ENCODE data around the gene NAV2. TPM values are rescaled to one million over a fixed set of nuclear protein-coding genes. Genes with fewer than 3 reads are reported as not detected.

NAV2 gene
- total and polyA plus RNA-seq, 2 donors, result 2.0 to 5.8 TPM

DNA sequence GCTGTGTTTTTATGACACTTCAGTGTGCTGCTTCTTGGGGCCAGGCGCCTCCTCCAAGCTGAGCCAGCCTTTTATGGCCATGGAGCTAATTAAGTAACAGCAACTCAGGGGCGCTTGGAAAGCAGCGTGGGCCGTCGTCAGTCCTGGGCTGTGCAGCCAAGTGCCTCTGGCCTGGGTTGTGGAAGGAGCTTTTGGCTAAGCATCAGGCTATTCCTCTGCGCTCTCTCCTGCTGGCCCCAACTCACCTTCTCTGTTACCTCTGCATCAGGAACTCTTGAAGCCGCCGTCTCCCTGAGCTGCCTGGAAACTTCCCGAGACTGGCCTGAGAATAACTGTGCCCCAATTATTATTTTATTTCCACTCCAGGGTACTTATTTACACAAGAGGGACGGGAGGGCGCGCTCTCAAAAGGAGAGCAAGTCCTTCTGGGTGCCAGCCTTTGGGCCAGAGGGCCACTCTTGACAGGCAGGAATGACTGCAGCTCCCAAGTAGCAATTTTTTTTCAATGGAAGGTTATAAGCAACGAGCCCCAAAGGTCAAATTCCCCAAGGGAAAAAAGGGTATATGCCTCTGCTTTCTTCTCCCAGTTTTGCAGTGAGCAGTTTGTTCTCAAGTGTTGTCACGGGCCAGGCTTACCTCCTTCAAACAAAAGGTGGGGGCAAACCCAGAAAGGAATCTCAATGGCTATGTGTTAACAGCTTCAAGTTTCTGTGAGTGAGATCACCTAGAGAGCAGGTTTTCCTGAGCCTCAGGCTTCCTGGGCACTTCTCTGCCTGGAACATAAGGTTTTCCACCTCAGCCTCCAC is 38.5 kb upstream of the NAV2 start:
- Histone ChIP-seq H3K9me3 (ENCODE audit: control insufficient read depth in 2 of 2, insufficient read depth in 1 of 2, low read length in 1 of 2) (no peaks in the 10 kb centered on the region), H3K36me3 (ENCODE audit: control insufficient read depth in 2 of 2, insufficient read depth in 2 of 2, low read length in 1 of 2) (no peaks in the 10 kb centered on the region), H3K27me3 (ENCODE audit: control insufficient read depth in 2 of 2, insufficient read depth in 1 of 2, low read length in 1 of 2) (no peaks in the 10 kb centered on the region), H3K27ac (ENCODE audit: low read depth in 1 of 2, low read length in 1 of 2) (no peak overlapping the region), H3K4me1 (ENCODE audit: control insufficient read depth in 2 of 2, insufficient read depth in 2 of 2, low read length in 2 of 2) (no peaks in the 10 kb centered on the region), H3K4me3 (ENCODE audit: low read length in 2 of 2) (no peak overlapping the region)
- no peak for DNase-seq (ENCODE audit: low read depth in 6 of 9, low spot score in 9 of 9)
- WGBS, result 92% methylated on average over 14 of the region's 14 CpGs

DNA sequence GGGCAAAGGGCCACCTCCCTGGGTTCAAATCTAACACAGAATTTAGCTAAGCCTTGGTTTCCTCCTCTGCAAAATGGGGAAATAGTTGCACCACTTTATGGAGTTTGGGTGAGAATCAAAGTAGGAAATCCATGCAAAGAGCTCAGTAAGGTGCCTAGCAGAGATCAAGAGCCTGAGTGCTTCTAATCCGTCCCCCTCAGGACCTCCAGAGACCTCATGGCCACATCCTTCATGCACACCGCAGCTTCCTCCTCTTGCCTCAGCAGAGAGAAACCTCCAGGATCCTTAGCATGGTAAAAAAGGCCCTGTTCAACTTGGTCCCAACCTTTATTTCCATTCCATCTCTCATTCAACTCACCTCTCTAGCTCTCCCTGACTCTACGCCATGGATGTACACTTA is 37.8 kb upstream of the NAV2 start:
- WGBS, result 32% methylated on average over 3 of the region's 3 CpGs
- Histone ChIP-seq H3K27ac (ENCODE audit: low read depth in 1 of 2, low read length in 1 of 2) (no peak overlapping the region), H3K36me3 (ENCODE audit: control insufficient read depth in 2 of 2, insufficient read depth in 2 of 2, low read length in 1 of 2) (no peaks in the 10 kb centered on the region), H3K4me1 (ENCODE audit: control insufficient read depth in 2 of 2, insufficient read depth in 2 of 2, low read length in 2 of 2) (no peaks in the 10 kb centered on the region), H3K4me3 (ENCODE audit: low read length in 2 of 2) (no peak overlapping the region), H3K9me3 (ENCODE audit: control insufficient read depth in 2 of 2, insufficient read depth in 1 of 2, low read length in 1 of 2) (no peaks in the 10 kb centered on the region), H3K27me3 (ENCODE audit: control insufficient read depth in 2 of 2, insufficient read depth in 1 of 2, low read length in 1 of 2) (no peaks in the 10 kb centered on the region)
- no peak for DNase-seq (ENCODE audit: low read depth in 6 of 9, low spot score in 9 of 9)

DNA sequence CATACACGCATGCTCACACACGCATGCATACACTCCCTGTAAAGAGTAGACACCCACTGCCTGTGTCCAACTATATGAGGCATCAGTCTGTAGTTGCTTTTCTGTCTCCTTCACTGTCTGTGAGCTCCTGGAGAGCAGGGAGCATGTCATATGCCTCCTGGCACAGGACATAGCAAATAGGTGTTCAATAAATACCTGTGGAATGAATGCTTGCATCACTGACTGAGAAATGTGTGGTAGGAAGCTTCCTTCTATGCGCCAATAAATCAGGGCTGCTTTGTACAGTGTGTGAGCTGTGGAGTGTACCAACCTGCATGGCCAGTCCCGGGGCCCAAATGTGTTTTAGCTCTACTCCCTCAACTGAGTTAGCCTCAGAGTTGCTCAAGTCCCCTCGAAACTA is 37.2 kb upstream of the NAV2 start:
- H3K4me1 ChIP-seq (ENCODE audit: control insufficient read depth in 2 of 2, insufficient read depth in 2 of 2, low read length in 2 of 2), result no peaks in the 10 kb centered on the region
- 76% methylated on average over 5 of the region's 5 CpGs for WGBS
- H3K27me3 ChIP-seq (ENCODE audit: control insufficient read depth in 2 of 2, insufficient read depth in 1 of 2, low read length in 1 of 2), result no peaks in the 10 kb centered on the region
- H3K9me3 ChIP-seq (ENCODE audit: control insufficient read depth in 2 of 2, insufficient read depth in 1 of 2, low read length in 1 of 2), result no peaks in the 10 kb centered on the region
- no peaks in the 10 kb centered on the region for H3K36me3 ChIP-seq (ENCODE audit: control insufficient read depth in 2 of 2, insufficient read depth in 2 of 2, low read length in 1 of 2)
- no peak overlapping the region for H3K27ac ChIP-seq (ENCODE audit: low read depth in 1 of 2, low read length in 1 of 2)
- no peak for DNase-seq (ENCODE audit: low read depth in 6 of 9, low spot score in 9 of 9)
- H3K4me3 ChIP-seq (ENCODE audit: low read length in 2 of 2), result no peak overlapping the region

DNA sequence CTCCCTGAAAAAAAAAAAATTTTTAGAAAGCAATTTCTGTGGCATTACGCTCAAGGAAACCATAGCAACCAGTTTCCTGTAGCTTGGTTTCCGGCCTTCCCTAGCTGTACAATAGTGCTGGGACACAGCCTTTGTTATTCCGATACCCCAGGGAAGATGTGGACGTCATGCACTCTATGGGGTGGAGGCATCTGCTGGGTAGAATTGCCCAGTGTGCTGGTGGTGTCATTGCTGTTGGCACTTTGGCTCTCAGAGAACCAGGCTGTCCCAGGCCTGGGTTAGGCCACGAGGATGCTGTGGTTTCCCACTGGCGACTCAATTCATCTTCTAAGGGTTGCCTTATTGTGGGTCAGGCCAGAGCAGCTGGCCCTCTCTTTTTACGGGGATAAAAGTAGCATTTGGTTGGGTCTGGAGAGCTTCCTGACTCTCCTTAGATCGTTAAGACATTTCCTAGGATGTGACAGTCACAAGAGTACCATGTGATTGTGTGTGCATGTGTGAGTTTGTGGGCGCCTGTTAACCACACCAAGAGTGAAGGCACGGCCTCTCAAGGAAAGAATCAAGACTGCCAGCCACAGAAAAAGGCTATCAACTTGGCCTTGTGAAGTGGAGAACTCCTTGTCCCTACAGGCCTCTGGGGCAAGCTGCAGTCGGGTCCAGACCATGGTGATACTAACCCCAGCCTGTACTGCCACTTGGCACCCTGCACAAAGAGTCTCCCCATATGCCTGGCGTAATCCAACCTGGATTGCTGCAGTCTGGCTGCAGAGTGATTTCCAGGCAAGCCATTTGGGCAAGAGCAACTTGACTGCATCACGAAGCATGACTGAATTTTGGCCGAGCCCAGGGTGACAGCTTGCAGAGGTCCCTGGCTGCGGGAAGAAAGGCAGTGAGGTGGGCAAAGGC is 35.9 kb upstream of the NAV2 start:
- no peak for DNase-seq (ENCODE audit: low read depth in 6 of 9, low spot score in 9 of 9)
- no peak overlapping the region for H3K4me3 ChIP-seq (ENCODE audit: low read length in 2 of 2)
- no peaks in the 10 kb centered on the region for H3K9me3 ChIP-seq (ENCODE audit: control insufficient read depth in 2 of 2, insufficient read depth in 1 of 2, low read length in 1 of 2)
- WGBS, result 42% methylated on average over 15 of the region's 15 CpGs
- H3K27ac ChIP-seq (ENCODE audit: low read depth in 1 of 2, low read length in 1 of 2), result no peak overlapping the region
- no peaks in the 10 kb centered on the region for H3K4me1 ChIP-seq (ENCODE audit: control insufficient read depth in 2 of 2, insufficient read depth in 2 of 2, low read length in 2 of 2)
- no peaks in the 10 kb centered on the region for H3K36me3 ChIP-seq (ENCODE audit: control insufficient read depth in 2 of 2, insufficient read depth in 2 of 2, low read length in 1 of 2)
- no peaks in the 10 kb centered on the region for H3K27me3 ChIP-seq (ENCODE audit: control insufficient read depth in 2 of 2, insufficient read depth in 1 of 2, low read length in 1 of 2)

DNA sequence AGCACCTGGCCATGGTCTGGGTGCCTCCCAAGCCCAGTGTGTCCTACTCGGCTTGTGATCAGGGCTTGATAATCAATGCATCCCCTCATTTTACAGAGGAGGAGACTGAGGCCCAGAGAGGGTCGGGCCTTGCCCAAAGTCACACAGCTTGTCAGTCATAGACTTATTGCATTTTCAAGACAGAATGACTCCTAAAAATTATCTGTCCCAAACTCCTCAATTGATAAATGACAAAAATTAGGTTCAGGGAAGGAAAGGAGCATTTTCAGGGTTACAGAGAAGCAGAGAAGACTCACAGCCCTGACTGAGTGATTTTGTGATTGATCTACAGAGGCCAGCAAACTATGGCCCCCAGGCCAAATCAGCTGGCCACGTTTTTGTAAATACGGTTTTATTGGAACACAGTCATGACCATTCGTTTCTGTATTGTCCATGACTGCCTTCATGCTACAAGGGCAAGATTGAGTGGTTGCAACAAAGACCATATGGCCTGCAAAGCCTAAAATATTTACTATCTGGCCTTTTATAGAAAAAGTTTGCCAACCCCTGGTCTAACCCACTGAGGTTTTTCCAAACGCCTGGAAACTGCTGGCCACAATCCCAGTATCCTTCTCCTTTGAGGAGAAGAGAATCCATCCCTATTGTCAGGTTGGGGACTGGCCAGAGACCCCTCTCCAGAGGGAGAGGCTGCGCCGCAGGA is 35.1 kb upstream of the NAV2 start:
- no peak overlapping the region for H3K27ac ChIP-seq (ENCODE audit: low read depth in 1 of 2, low read length in 1 of 2)
- H3K4me1 ChIP-seq (ENCODE audit: control insufficient read depth in 2 of 2, insufficient read depth in 2 of 2, low read length in 2 of 2), result no peaks in the 10 kb centered on the region
- H3K9me3 ChIP-seq (ENCODE audit: control insufficient read depth in 2 of 2, insufficient read depth in 1 of 2, low read length in 1 of 2), result no peaks in the 10 kb centered on the region
- no peak overlapping the region for H3K4me3 ChIP-seq (ENCODE audit: low read length in 2 of 2)
- no peak for DNase-seq (ENCODE audit: low read depth in 6 of 9, low spot score in 9 of 9)
- no peaks in the 10 kb centered on the region for H3K36me3 ChIP-seq (ENCODE audit: control insufficient read depth in 2 of 2, insufficient read depth in 2 of 2, low read length in 1 of 2)
- WGBS, result 95% methylated on average over 8 of the region's 8 CpGs
- no peaks in the 10 kb centered on the region for H3K27me3 ChIP-seq (ENCODE audit: control insufficient read depth in 2 of 2, insufficient read depth in 1 of 2, low read length in 1 of 2)

DNA sequence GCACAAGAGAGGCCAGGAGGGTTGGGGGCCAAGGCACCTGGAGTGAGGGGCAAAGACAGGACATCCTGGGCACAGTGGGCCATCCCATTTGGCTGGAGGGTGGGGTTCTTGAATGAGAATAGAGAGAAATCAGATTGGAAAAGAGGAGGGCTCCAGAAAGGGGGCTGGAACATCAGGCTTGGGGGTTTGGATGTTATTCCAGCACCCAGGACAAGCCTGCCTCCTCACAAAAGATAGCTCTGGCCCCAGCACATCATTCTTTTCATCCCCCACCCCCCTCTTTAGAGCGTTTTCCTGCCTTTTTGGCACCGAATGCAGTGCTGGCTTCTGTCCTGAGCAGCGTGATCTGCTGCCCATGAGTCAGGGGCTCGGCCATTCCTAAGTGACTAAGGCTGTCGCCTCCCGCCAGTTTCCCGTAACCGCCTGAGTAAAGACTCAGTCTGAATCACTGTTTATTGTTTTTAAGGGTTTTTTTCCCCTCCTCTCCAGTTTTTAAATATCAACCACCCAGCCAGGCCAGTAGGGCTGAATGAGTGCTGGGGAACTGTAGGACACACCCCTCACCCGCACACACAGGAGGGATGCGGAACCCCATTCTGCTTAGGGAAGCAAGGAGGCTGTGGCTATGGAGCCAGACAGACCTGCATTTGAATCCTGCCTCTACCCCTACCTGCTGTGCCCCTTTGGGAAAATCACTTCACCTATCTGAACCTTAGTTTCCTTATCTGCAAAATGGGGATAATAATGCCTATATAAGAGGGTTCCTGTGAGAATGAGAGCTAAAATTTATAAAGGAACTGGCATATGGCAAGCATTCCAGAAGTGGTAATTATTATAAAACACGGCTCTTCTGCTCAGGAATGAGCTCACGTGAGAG is 32.4 kb upstream of the NAV2 start:
- Histone ChIP-seq H3K4me1 (ENCODE audit: control insufficient read depth in 2 of 2, insufficient read depth in 2 of 2, low read length in 2 of 2) (no peaks in the 10 kb centered on the region), H3K4me3 (ENCODE audit: low read length in 2 of 2) (no peak overlapping the region), H3K27me3 (ENCODE audit: control insufficient read depth in 2 of 2, insufficient read depth in 1 of 2, low read length in 1 of 2) (no peaks in the 10 kb centered on the region), H3K36me3 (ENCODE audit: control insufficient read depth in 2 of 2, insufficient read depth in 2 of 2, low read length in 1 of 2) (no peaks in the 10 kb centered on the region), H3K27ac (ENCODE audit: low read depth in 1 of 2, low read length in 1 of 2) (no peak overlapping the region), H3K9me3 (ENCODE audit: control insufficient read depth in 2 of 2, insufficient read depth in 1 of 2, low read length in 1 of 2) (no peaks in the 10 kb centered on the region)
- WGBS, result 90% methylated on average over 12 of the region's 12 CpGs
- no peak for DNase-seq (ENCODE audit: low read depth in 6 of 9, low spot score in 9 of 9)

DNA sequence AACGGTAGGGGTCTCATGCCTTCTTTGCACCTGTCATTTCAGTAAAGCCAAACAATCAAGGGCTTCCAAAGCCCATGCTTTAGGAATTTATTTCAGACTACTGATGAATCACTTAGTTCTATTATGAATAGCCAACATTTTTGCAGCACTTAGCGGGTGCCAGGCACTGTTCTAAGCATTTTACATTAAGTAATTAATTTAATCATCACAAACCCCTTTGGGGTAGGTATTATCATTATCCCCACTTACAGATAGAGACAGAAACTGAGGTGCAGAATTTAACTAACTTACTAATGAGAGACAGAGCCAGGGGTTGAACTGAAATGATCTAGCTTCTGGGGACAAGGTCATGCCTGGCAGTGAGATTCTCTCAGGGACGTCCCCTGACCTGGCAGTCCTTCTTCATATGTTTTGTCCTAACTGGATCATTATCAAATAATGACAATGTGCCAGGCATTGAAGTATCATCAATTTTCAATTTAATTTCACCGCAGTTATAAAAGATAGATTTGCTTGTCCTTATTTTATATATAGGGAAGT is 31.7 kb upstream of the NAV2 start:
- H3K27me3 ChIP-seq (ENCODE audit: control insufficient read depth in 2 of 2, insufficient read depth in 1 of 2, low read length in 1 of 2), result no peaks in the 10 kb centered on the region
- H3K4me3 ChIP-seq (ENCODE audit: low read length in 2 of 2), result no peak overlapping the region
- WGBS, result 94% methylated on average over 4 of the region's 4 CpGs
- H3K4me1 ChIP-seq (ENCODE audit: control insufficient read depth in 2 of 2, insufficient read depth in 2 of 2, low read length in 2 of 2), result no peaks in the 10 kb centered on the region
- no peak overlapping the region for H3K27ac ChIP-seq (ENCODE audit: low read depth in 1 of 2, low read length in 1 of 2)
- no peak for DNase-seq (ENCODE audit: low read depth in 6 of 9, low spot score in 9 of 9)
- H3K9me3 ChIP-seq (ENCODE audit: control insufficient read depth in 2 of 2, insufficient read depth in 1 of 2, low read length in 1 of 2), result no peaks in the 10 kb centered on the region
- no peaks in the 10 kb centered on the region for H3K36me3 ChIP-seq (ENCODE audit: control insufficient read depth in 2 of 2, insufficient read depth in 2 of 2, low read length in 1 of 2)

DNA sequence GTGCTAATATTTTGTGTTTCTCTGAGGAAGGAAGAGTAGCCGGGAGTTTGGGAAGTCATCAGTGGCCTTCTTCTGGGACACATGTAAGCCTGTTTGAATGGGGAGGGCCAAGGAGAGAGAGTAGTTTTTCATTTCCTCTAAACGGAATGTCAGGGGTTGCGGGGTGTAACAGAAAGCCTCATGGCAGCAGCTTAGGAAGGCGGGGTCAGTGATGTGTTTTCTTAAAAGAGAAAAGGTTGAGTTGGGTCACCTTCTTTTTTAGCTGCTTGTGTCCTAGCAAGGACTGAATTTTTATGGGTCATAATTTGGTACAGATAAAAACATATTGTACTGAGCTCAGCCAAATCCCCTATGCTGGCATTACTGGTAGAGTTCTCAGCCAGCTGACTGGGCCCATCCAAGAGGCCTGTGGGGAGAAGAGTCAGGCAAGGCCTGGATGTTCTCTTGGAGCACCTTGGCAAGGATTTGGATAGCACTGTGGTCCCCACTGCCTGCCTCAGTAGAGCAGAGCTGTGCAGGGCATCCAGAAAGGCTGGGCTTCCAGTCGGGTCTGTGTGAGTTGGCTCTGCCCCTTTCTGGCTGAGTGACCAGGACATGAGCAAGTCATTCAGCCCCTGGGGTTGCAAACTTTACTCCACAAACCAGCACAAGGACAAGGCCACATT is 29.4 kb upstream of the NAV2 start:
- Histone ChIP-seq H3K27me3 (ENCODE audit: control insufficient read depth in 2 of 2, insufficient read depth in 1 of 2, low read length in 1 of 2) (no peaks in the 10 kb centered on the region), H3K9me3 (ENCODE audit: control insufficient read depth in 2 of 2, insufficient read depth in 1 of 2, low read length in 1 of 2) (no peaks in the 10 kb centered on the region), H3K4me1 (ENCODE audit: control insufficient read depth in 2 of 2, insufficient read depth in 2 of 2, low read length in 2 of 2) (no peaks in the 10 kb centered on the region), H3K36me3 (ENCODE audit: control insufficient read depth in 2 of 2, insufficient read depth in 2 of 2, low read length in 1 of 2) (no peaks in the 10 kb centered on the region), H3K4me3 (ENCODE audit: low read length in 2 of 2) (no peak overlapping the region), H3K27ac (ENCODE audit: low read depth in 1 of 2, low read length in 1 of 2) (no peak overlapping the region)
- 81% methylated on average over 5 of the region's 5 CpGs for WGBS
- DNase-seq (ENCODE audit: low read depth in 6 of 9, low spot score in 9 of 9), result no peak

Measured in thymus (tissue), 11 donors.